Fibroblast of lung (primary cell): ENCODE results near the gene FGA. TPM values are rescaled to one million over a fixed set of nuclear protein-coding genes. Genes with fewer than 3 reads are reported as not detected.

Experiments used
- DNase-seq, 2 donors: peaks; one replicate each; pipeline versions ENCODE4 v3.0.0 to v3.0.0-alpha.2; 2010; ENCODE audit warnings: low read depth in 2 of 2
- H2AFZ ChIP-seq: 2 replicates; pipeline ENCODE4 v1.5.1; 2012; ENCODE audit warnings: low read length, control low read depth, inconsistent platforms
- H3K27ac ChIP-seq: 2 replicates; pipeline ENCODE4 v1.5.1; 2011; ENCODE audit warnings: low read length, control low read depth; ENCODE audit not compliant: insufficient read depth
- H3K27me3 ChIP-seq: 2 replicates; pipeline ENCODE4 v1.5.1; 2011; ENCODE audit warnings: mild to moderate bottlenecking, low read length; ENCODE audit not compliant: control insufficient read depth, insufficient read depth
- H3K36me3 ChIP-seq: 2 replicates; pipeline ENCODE4 v1.5.1; 2011; ENCODE audit warnings: low read length; ENCODE audit not compliant: control insufficient read depth, insufficient read depth
- H3K4me1 ChIP-seq: 2 replicates; pipeline ENCODE4 v1.5.1; 2011; ENCODE audit warnings: low read length; ENCODE audit not compliant: control insufficient read depth, insufficient read depth; ENCODE audit errors: extremely low read depth
- H3K4me2 ChIP-seq: 2 replicates; pipeline ENCODE4 v1.5.1; 2011; ENCODE audit warnings: low read length, control low read depth; ENCODE audit not compliant: insufficient read depth; ENCODE audit errors: extremely low read depth
- H3K4me3 ChIP-seq, 4 experiments: fragments of 200-600 bp in 1 of 4; sonication (generic) in 1 of 4; replicated peaks in 1 of 4; 2 replicates each; pipeline ENCODE4 v1.5.1; 2011 to 2016; ENCODE audit warnings: low read length in 4 of 4, low read depth in 3 of 4, mild to moderate bottlenecking in 3 of 4, control low read depth in 2 of 4, inconsistent platforms in 1 of 4, mixed read lengths in 1 of 4; ENCODE audit not compliant: insufficient read depth in 1 of 4; ENCODE audit errors: control extremely low read depth in 1 of 4
- H3K79me2 ChIP-seq: 2 replicates; pipeline ENCODE4 v1.5.1; 2012; ENCODE audit warnings: mild to moderate bottlenecking, low read length, inconsistent platforms; ENCODE audit not compliant: control insufficient read depth, insufficient read depth
- H3K9ac ChIP-seq: 2 replicates; pipeline ENCODE4 v1.5.1; 2011; ENCODE audit warnings: mild to moderate bottlenecking, low read length, control low read depth; ENCODE audit not compliant: insufficient read depth
- H3K9me3 ChIP-seq: 2 replicates; pipeline ENCODE4 v1.5.1; 2012; ENCODE audit warnings: low read depth, low read length; ENCODE audit not compliant: control insufficient read depth, insufficient read depth
- H4K20me1 ChIP-seq: 2 replicates; pipeline ENCODE4 v1.5.1; 2011; ENCODE audit warnings: low read length; ENCODE audit not compliant: control insufficient read depth, insufficient read depth; ENCODE audit errors: extremely low read depth
- EZH2 ChIP-seq: IDR thresholded peaks from 2 replicates; pipeline ENCODE4 v1.5.1; 2012; ENCODE audit warnings: low read length, control low read depth, mild to moderate bottlenecking; ENCODE audit errors: missing control alignments
- polyA plus RNA-seq, 2 donors: library from polyadenylated mRNA; depleted of rRNA in 1 of 2; stranded (reverse) in 1 of 2; unstranded in 1 of 2; fragments of >200 nt; gene quantifications; 2 replicates each; pipeline ENCODE4 v1.2.1, GENCODE V29; 2011 to 2012; ENCODE audit warnings: missing spikeins in 1 of 2
- total RNA-seq: library from RNA; depleted of rRNA; stranded (reverse); fragments of >200 nt; gene quantifications from 2 replicates; pipeline ENCODE4 v1.2.1, GENCODE V29; 2014
- TF ChIP-seq, protein P1 (sequence below), 2 donors: IDR thresholded peaks in 1 of 2; conservative IDR thresholded peaks in 1 of 2; 1 replicate in 1 of 2; 2 replicates in 1 of 2; pipeline ENCODE4 v1.5.1; 2011 to 2012; ENCODE audit warnings: low read length in 2 of 2, control low read depth in 1 of 2, inconsistent platforms in 1 of 2, low read depth in 1 of 2, mild to moderate bottlenecking in 1 of 2

Gene FGA
- total and polyA plus RNA-seq, 2 donors (not counting 1 experiment from before 2014, with no cell fraction given) = not detected

DNA sequence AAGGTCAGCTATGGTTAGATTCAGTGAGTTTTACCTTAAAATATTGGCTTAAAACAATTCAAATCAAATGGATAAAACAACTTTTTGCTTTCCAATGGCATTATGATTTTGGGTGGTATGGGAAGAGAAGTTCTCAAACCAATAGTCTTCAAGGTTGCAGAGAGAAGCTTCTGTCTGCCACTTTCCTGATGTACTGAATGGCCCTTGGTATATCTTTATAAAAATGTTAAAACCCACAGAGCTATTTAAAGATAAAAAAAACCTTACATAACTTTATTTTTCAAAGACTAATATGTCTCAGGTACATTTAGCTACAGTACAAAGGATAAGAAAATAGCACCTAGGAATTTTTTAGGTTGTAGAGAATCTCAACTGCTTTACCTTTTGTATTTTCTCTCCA, 6.9 kb downstream of the FGA start:
- no peak overlapping the region for H2AFZ ChIP-seq
- no peaks in the 10 kb centered on the region for H3K9me3 ChIP-seq

DNA sequence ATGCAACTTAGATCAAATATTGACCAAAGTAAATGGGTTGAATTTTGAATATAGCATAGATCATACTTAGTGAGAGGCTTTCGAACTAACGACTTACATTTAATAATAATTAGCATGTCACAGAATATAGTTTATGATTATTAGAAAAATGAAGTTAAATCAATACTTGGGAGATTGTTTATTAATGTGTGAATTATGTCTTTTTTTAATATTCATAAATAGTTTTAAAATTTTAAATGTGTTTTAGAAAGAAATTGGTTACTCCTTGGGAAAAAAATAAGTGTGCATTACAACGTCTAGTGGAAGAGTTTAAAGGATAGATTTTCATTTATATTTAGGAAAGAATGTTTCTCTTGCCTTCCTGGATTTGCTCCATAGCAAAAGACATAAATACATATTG, 7.3 kb downstream of the FGA start:
- Histone ChIP-seq H3K9me3 (no peaks in the 10 kb centered on the region), H3K4me2 (no peak overlapping the region), H3K4me3 (no peak overlapping the region), H3K27me3 (no peaks in the 10 kb centered on the region), H3K9ac (no peak overlapping the region), H3K36me3 (no peaks in the 10 kb centered on the region), H4K20me1 (no peaks in the 10 kb centered on the region), H3K4me1 (no peaks in the 10 kb centered on the region), H2AFZ (no peak overlapping the region), H3K27ac (no peak overlapping the region), H3K79me2 (no peaks in the 10 kb centered on the region)
- TF ChIP-seq, protein P1, sequence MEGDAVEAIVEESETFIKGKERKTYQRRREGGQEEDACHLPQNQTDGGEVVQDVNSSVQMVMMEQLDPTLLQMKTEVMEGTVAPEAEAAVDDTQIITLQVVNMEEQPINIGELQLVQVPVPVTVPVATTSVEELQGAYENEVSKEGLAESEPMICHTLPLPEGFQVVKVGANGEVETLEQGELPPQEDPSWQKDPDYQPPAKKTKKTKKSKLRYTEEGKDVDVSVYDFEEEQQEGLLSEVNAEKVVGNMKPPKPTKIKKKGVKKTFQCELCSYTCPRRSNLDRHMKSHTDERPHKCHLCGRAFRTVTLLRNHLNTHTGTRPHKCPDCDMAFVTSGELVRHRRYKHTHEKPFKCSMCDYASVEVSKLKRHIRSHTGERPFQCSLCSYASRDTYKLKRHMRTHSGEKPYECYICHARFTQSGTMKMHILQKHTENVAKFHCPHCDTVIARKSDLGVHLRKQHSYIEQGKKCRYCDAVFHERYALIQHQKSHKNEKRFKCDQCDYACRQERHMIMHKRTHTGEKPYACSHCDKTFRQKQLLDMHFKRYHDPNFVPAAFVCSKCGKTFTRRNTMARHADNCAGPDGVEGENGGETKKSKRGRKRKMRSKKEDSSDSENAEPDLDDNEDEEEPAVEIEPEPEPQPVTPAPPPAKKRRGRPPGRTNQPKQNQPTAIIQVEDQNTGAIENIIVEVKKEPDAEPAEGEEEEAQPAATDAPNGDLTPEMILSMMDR (conservative IDR thresholded peaks at IDR 0.05 in 1 of 2, IDR thresholded peaks at IDR 0.05 in 1 of 2; ENCODE audit: low read depth in 1 of 2, low read length in 2 of 2) = no peak
- no peak for TF ChIP-seq EZH2
- no peak for DNase-seq

More for the DNA sequence above, 6.9 kb downstream of the FGA start:
- Histone ChIP-seq H3K36me3 (no peaks in the 10 kb centered on the region), H4K20me1 (no peaks in the 10 kb centered on the region), H3K27me3 (no peaks in the 10 kb centered on the region), H3K4me1 (no peaks in the 10 kb centered on the region), H3K79me2 (no peaks in the 10 kb centered on the region), H3K27ac (no peak overlapping the region), H3K9ac (no peak overlapping the region), H3K4me3 (no peak overlapping the region), H3K4me2 (no peak overlapping the region)
- TF ChIP-seq, protein P1 (conservative IDR thresholded peaks at IDR 0.05 in 1 of 2, IDR thresholded peaks at IDR 0.05 in 1 of 2; ENCODE audit: low read depth in 1 of 2, low read length in 2 of 2) = no peak
- no peak for TF ChIP-seq EZH2
- no peak for DNase-seq

DNA sequence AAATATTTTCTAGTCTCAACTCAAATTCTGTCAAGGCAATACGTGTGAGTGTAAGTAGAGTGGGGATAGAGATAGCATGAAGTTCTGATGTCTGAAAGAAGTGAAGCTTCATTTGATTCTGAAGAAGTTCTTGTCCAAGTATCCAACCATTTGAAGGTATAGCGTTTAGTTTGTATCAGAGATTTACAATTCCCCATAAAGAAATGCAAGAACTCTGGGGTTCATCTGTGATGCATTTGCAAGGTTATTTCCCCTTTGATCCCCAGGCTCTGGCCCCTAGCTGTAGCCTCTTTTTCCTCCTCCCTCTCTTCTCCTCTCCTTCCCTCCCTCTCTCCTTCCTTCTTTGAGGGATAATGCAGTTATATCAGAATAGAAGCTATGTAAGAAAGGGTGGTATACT, 7.8 kb downstream of the FGA start:
- H3K4me3 ChIP-seq = no peak overlapping the region
- no peaks in the 10 kb centered on the region for H3K9me3 ChIP-seq
- no peaks in the 10 kb centered on the region for H4K20me1 ChIP-seq
- no peak overlapping the region for H3K9ac ChIP-seq
- H3K36me3 ChIP-seq = no peaks in the 10 kb centered on the region
- no peak for DNase-seq
- no peak overlapping the region for H3K4me2 ChIP-seq
- TF ChIP-seq, protein P1 (conservative IDR thresholded peaks at IDR 0.05 in 1 of 2, IDR thresholded peaks at IDR 0.05 in 1 of 2; ENCODE audit: low read depth in 1 of 2, low read length in 2 of 2) = no peak
- TF ChIP-seq EZH2 = no peak
- H3K79me2 ChIP-seq = no peaks in the 10 kb centered on the region
- no peak overlapping the region for H3K27ac ChIP-seq
- no peaks in the 10 kb centered on the region for H3K27me3 ChIP-seq
- H2AFZ ChIP-seq = no peak overlapping the region
- H3K4me1 ChIP-seq = no peaks in the 10 kb centered on the region
